ENCODE measurements around the gene KMT2B.
"Not testable (repeated sequence)": the region's sequence is repeated elsewhere in the genome, so short reads cannot be mapped to it uniquely, and the experiment has no call there.

Gene KMT2B

DNA sequence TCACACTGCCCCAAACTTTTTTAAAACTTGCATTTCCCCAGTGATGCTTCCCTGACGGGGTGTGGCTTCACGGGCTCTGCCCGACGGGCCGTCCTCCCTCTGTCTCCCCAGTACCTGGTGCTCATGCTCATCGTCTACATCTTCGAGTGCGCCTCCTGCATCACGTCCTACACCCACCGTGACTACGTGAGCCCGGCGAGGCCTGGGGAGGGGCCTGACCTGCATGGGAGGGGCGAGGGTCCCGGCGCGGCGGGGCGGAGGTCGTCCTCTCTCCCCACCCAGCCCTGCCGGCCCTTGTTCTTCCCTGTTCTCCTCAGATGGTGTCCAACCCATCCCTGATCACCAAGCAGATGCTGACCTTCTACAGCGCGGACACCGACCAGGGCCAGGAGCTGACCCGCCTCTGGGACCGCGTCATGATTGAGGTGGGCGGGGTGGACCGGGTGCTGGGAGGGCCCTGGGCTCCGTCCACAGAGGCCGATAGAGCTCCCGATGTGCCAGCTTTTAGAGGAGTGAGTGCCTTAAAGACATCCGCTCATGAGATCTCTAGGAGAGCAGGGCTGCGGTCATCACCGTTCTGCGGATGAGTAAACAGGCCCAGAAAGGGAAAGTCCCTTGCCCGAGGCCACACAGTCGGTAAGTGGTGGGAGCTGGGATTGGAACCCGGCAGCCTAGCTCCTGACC is 44.5 kb upstream of the KMT2B start:
- TF ChIP-seq, protein P1, sequence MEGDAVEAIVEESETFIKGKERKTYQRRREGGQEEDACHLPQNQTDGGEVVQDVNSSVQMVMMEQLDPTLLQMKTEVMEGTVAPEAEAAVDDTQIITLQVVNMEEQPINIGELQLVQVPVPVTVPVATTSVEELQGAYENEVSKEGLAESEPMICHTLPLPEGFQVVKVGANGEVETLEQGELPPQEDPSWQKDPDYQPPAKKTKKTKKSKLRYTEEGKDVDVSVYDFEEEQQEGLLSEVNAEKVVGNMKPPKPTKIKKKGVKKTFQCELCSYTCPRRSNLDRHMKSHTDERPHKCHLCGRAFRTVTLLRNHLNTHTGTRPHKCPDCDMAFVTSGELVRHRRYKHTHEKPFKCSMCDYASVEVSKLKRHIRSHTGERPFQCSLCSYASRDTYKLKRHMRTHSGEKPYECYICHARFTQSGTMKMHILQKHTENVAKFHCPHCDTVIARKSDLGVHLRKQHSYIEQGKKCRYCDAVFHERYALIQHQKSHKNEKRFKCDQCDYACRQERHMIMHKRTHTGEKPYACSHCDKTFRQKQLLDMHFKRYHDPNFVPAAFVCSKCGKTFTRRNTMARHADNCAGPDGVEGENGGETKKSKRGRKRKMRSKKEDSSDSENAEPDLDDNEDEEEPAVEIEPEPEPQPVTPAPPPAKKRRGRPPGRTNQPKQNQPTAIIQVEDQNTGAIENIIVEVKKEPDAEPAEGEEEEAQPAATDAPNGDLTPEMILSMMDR (IDR thresholded peaks at IDR 0.05; ENCODE audit: insufficient read depth, low read depth, low read length, missing control alignments): no peak
- peak; percentile 69 for DNase-seq (ENCODE audit: low read depth)
- no peak overlapping the region for H3K4me3 ChIP-seq (ENCODE audit: low read length)

DNA sequence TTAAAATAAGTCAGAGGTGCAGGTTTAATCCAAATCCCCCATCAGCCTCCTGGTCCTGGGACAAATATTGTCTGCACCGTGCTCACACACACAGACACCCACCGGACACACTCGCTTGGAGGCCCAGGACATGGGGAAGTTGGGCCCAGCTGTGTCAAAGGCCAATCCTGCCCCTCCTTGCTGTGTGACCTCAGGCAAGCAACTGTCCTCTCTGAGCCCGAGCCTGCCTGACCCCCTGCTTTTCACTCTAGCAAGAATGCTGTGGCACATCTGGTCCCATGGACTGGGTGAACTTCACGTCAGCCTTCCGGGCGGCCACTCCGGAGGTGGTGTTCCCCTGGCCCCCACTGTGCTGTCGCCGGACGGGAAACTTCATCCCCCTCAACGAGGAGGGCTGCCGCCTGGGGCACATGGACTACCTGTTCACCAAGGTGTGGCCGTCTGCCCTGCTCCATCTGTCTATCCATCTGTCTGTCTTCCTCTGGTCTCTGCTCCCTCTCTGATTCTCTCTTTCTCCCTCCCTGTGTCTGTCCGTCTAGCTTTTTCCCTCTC is 42.1 kb upstream of the KMT2B start:
- DNase-seq (ENCODE audit: low read depth): no peak
- no peak overlapping the region for H3K4me3 ChIP-seq (ENCODE audit: low read length)
- TF ChIP-seq, protein P1 (IDR thresholded peaks at IDR 0.05; ENCODE audit: insufficient read depth, low read depth, low read length, missing control alignments): no peak

DNA sequence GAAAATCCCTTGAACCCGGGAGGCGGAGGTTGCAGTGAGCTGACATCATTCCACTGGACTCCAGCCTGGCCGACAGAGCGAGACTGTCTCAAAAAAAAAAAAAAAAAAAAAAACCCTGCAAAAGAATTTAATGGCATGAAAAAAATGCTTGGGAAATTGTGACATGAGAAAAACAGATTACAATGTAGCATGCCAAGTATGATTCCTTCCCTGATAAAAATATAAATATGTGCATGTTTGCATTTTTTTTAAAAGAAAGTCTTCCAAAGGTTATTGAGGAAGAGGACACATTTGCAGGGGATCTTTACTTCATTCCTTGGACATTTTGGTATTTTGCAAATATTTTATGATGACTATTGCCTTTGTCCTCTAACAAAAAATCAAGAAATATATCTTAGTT is 28.0 kb upstream of the KMT2B start:
- TF ChIP-seq, protein P1 (IDR thresholded peaks at IDR 0.05; ENCODE audit: insufficient read depth, low read depth, low read length, missing control alignments): no peak
- no peak overlapping the region for H3K4me3 ChIP-seq (ENCODE audit: low read length)
- DNase-seq (ENCODE audit: low read depth): no peak

DNA sequence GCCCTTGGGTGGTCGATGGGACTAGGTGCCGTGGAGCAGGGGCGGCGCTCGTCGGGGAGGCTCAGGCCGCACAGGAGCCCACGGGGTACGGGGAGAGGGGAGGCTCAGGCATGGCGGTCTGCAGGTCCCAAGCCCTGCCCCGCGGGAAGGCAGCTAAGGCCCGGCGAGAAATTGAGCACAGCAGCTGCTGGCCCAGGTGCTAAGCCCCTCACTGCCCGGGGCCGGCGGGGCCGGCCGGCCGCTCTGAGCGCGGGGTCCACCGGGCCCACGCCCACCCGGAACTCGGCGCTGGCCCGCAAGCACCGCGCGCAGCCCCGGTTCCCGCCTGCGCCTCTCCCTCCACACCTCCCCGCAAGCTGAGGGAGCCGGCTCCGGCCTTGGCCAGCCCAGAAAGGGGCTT is 26.7 kb upstream of the KMT2B start:
- not testable (repeated sequence) for DNase-seq (ENCODE audit: low read depth); H3K4me3 ChIP-seq (ENCODE audit: low read length)

DNA sequence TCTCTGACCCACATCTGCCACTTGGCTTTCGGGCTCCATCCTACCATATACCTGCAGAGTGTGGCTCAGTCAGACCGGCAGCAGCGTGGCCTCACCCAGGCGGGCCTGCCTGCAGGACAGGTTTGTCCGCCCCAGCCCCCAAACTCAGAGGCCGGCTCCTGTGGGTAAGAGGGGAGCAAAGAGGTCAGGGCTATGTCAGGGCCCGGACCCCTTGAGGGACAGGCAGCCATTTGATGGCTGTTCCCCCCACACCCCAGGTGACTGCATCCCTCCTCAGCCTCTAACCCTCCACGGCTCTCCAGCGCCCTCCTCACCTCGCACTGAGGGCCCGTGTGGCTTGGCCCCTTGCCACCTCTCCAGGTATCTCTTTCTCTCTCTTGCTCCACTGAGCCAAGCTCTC is 25.8 kb upstream of the KMT2B start:
- TF ChIP-seq, protein P1 (IDR thresholded peaks at IDR 0.05; ENCODE audit: insufficient read depth, low read depth, low read length, missing control alignments): no peak
- no peak overlapping the region for H3K4me3 ChIP-seq (ENCODE audit: low read length)
- peak; percentile 24 for DNase-seq (ENCODE audit: low read depth)

DNA sequence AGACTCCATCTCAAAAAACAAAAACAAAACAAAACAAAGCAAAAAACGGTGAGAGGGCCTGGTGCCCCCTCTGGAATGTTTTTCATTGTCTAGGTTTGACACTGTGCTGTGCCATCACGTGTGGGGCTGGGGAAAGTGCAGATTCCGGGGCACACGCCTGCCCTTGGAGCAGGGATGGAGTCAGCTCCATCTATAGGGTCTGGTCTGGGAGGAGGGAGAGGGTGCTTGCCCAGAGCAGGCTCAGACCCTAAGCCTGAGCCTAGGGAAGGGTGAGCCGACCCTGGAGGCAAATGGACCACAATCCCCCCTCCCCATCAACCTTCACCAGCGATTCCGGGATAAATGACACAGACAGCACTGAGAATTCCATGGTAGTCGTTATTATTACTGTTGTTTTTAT is 24.4 kb upstream of the KMT2B start:
- TF ChIP-seq, protein P1 (IDR thresholded peaks at IDR 0.05; ENCODE audit: insufficient read depth, low read depth, low read length, missing control alignments): no peak
- DNase-seq (ENCODE audit: low read depth): no peak
- H3K4me3 ChIP-seq (ENCODE audit: low read length): no peak overlapping the region

DNA sequence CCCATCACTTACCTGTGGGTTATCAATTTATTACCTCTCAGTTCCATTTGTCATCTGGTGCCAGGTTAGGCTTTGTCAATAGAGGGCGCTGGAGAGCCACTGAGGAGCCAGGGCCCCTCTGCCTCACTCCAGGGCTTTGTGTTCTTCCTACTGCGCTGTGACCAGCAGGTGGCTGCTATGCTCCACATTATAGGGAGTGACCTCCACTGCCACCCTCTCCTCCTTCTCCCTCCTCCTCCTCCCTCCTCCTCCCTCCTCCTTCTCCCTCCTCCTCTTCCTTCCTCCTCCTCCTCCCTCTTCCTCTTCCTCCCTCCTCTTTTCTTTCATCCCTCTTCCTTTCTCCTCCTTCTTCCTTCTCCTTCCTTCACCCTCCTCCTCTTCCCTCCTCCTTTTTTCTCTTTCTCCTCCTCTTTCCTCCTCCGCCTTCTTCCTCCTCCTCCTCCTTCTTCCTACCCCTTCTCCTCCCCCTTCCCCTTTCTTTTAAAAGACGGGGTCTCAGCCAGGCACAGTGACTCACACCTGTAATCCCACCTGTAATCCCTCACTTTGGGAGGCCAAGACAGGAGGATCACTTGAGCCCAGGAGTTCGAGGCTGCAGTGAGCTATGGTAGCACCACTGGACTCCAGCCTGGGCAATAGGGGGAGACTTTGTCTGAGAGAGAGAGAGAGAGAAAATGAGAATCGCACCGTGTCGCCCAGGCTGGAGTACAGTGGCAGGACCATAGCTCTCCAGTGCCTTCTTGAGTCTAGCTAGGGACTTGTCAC is 23.8 kb upstream of the KMT2B start:
- peak; percentile 87 for DNase-seq (ENCODE audit: low read depth)
- no peak overlapping the region for H3K4me3 ChIP-seq (ENCODE audit: low read length)
- TF ChIP-seq, protein P1 (IDR thresholded peaks at IDR 0.05; ENCODE audit: insufficient read depth, low read depth, low read length, missing control alignments): peak; percentile 99

Measured in epithelial cell of esophagus (primary cell).